Measurements from ENCODE around the gene ADPRHL1. TPM values are rescaled to one million over a fixed set of nuclear protein-coding genes. Genes with fewer than 3 reads are reported as not detected.
A peak's percentile ranks its signal among the peaks of the same experiment; 100 is the strongest.

ADPRHL1 gene
- total and polyA plus RNA-seq, 7 donors, result 186 to 776 (median 294) TPM

- TF ChIP-seq, protein P1, sequence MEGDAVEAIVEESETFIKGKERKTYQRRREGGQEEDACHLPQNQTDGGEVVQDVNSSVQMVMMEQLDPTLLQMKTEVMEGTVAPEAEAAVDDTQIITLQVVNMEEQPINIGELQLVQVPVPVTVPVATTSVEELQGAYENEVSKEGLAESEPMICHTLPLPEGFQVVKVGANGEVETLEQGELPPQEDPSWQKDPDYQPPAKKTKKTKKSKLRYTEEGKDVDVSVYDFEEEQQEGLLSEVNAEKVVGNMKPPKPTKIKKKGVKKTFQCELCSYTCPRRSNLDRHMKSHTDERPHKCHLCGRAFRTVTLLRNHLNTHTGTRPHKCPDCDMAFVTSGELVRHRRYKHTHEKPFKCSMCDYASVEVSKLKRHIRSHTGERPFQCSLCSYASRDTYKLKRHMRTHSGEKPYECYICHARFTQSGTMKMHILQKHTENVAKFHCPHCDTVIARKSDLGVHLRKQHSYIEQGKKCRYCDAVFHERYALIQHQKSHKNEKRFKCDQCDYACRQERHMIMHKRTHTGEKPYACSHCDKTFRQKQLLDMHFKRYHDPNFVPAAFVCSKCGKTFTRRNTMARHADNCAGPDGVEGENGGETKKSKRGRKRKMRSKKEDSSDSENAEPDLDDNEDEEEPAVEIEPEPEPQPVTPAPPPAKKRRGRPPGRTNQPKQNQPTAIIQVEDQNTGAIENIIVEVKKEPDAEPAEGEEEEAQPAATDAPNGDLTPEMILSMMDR (IDR thresholded peaks at IDR 0.05), result no peak
- 37 to 52% (median 50%) methylated on average over 7 to 8 of the region's 8 CpGs for WGBS, 3 donors
- no peak for DNase-seq
- Histone ChIP-seq H3K9me3 (no peaks in the 10 kb centered on the region), H3K27ac (peak overlapping the region; percentile 93), H3K4me1 (peaks cover 32% of the 10 kb centered on the region), H3K27me3 (ENCODE audit: insufficient read depth in 3 of 3, low read length in 2 of 3) (no peaks in the 10 kb centered on the region), H3K36me3 (ENCODE audit: insufficient read depth in 1 of 2, low read depth in 1 of 2) (peaks cover 0 to 1% of the 10 kb centered on the region in 2 donors), H3K4me3 (no peak overlapping the region)
- no peak for ATAC-seq
- intact Hi-C loops (cut with DNase I), result loop anchor here in 1 of 2 donors (5.0 kb wide), 1 partner anchor 38 kb away; the partner anchor contains the start of gene ADPRHL1
Measured at GRCh38 chr13:113414335-113414734, 39.0 kb downstream of the ADPRHL1 start.

DNA sequence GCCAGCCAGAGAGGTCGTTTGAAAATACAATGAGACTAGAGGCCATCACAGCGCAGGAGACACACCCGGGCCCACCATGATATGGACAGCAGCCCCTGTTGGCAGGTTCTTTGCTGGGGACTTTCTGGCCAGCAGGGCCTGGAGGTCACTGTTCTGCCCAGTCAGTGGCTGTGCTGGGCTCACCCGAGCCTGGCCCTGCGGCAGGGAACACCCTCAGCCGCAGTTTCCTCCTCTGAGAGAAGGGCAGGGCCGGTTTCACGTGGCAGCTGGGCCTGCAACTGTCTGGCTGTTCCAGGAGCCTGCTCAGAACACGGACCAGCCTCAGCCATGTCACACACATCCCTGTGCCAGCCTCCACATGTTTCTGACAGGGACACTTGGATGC, 39.4 kb downstream of the ADPRHL1 start:
- peak; percentile 72 to 91 for DNase-seq
- intact Hi-C loops (cut with DNase I), result loop anchor here in 1 of 2 donors (5.0 kb wide), 1 partner anchor 38 kb away; the partner anchor contains the start of gene ADPRHL1
- TF ChIP-seq, protein P1 (IDR thresholded peaks at IDR 0.05), result no peak
- peak; percentile 42 to 58 (median 50) for ATAC-seq
- peak overlapping the region; percentile 54 for H3K4me3 ChIP-seq
- H3K36me3 ChIP-seq (ENCODE audit: insufficient read depth in 1 of 2, low read depth in 1 of 2), result no peaks in the 10 kb centered on the region
- no peaks in the 10 kb centered on the region for H3K27me3 ChIP-seq (ENCODE audit: insufficient read depth in 3 of 3, low read length in 2 of 3)
- H3K27ac ChIP-seq, result peak overlapping the region; percentile 93
- peaks cover 37% of the 10 kb centered on the region for H3K4me1 ChIP-seq
- 15 to 27% (median 21%) methylated on average over 9 of the region's 9 CpGs for WGBS, 3 donors
- H3K9me3 ChIP-seq, result no peaks in the 10 kb centered on the region

GRCh38 chr13:113413178-113413897, 40.0 kb downstream of the ADPRHL1 start:
- no peaks in the 10 kb centered on the region for H3K27me3 ChIP-seq (ENCODE audit: insufficient read depth in 3 of 3, low read length in 2 of 3)
- DNase-seq (peak; percentile 74 to 87), ATAC-seq (peak; percentile 33 to 45 (median 38))
- 69 to 78% (median 71%) methylated on average over 32 of the region's 32 CpGs for WGBS, 3 donors
- intact Hi-C loops (cut with DNase I), result loop anchor here in 1 of 2 donors (5.0 kb wide), 1 partner anchor 39 kb away; the partner anchor contains the start of gene ADPRHL1
- peak overlapping the region; percentile 54 for H3K4me3 ChIP-seq
- TF ChIP-seq, protein P1 (IDR thresholded peaks at IDR 0.05), result no peak
- no peaks in the 10 kb centered on the region for H3K36me3 ChIP-seq (ENCODE audit: insufficient read depth in 1 of 2, low read depth in 1 of 2)
- peaks cover 41% of the 10 kb centered on the region for H3K4me1 ChIP-seq
- H3K27ac ChIP-seq, result peak overlapping the region; percentile 93
- no peaks in the 10 kb centered on the region for H3K9me3 ChIP-seq

GRCh38 chr13:113412440-113412839, 40.8 kb downstream of the ADPRHL1 start:
- no peaks in the 10 kb centered on the region for H3K27me3 ChIP-seq (ENCODE audit: insufficient read depth in 3 of 3, low read length in 2 of 3)
- ATAC-seq, result no peak
- 94 to 97% (median 96%) methylated on average over 15 to 27 of the region's 27 CpGs for WGBS, 3 donors

More at GRCh38 chr13:113412440-113412839, 40.8 kb downstream of the ADPRHL1 start:
- Histone ChIP-seq H3K4me1 (peaks cover 50% of the 10 kb centered on the region), H3K36me3 (ENCODE audit: insufficient read depth in 1 of 2, low read depth in 1 of 2) (peaks cover 0 to 5% of the 10 kb centered on the region in 2 donors), H3K9me3 (no peaks in the 10 kb centered on the region), H3K4me3 (peak overlapping the region; percentile 44), H3K27ac (peak overlapping the region; percentile 99)
- intact Hi-C loops (cut with DNase I), result loop anchor here in 1 of 2 donors (5.0 kb wide), 1 partner anchor 40 kb away; the partner anchor contains the start of gene ADPRHL1
- no peak for DNase-seq
- TF ChIP-seq, protein P1 (IDR thresholded peaks at IDR 0.05), result no peak

Data from psoas muscle (tissue), 8 donors.